ENCODE results near the gene YEATS2. TPM values are rescaled to one million over a fixed set of nuclear protein-coding genes. Genes with fewer than 3 reads are reported as not detected.

Gene YEATS2
- total and polyA plus RNA-seq, 2 experiments from 2014 or later: 15.2 to 72.8 TPM

DNA sequence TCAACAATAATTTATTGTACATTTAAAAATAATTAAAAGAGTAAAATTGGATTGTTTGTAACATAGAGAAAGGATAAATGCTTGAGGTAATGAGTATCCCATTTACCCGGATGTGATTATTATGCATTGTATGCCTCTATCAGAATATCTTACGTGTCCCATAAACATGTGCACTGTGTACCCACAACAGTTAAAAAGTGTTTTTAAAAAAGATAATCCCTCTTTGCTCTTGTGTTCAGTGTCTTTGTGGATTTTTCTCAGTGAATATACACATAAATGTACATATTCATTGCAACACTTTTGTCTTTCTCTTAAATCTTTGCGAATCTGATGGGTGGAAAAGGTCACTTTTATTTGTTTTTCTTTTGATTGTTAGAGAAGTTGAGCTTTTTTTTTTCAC, 20.4 kb downstream of the YEATS2 start:
- Mint-ChIP-seq H3K36me3 (ENCODE audit: low read depth) (peaks cover 65% of the 10 kb centered on the region), H3K4me3 (no peak overlapping the region), H3K27me3 (ENCODE audit: insufficient read depth, low read depth, poor library complexity) (no peaks in the 10 kb centered on the region), H3K27ac (no peak overlapping the region), H3K4me1 (no peaks in the 10 kb centered on the region), H3K9me3 (no peaks in the 10 kb centered on the region)
- Histone ChIP-seq H2AFZ (no peak overlapping the region), H3K27ac (ENCODE audit: low read depth) (no peak overlapping the region), H3K27me3 (ENCODE audit: insufficient read depth) (no peaks in the 10 kb centered on the region), H3K79me2 (replicated peaks; ENCODE audit: insufficient read depth) (peaks cover 33% of the 10 kb centered on the region), H3K4me2 (no peak overlapping the region), H3K36me3 (ENCODE audit: insufficient read depth) (peaks cover 33% of the 10 kb centered on the region), H4K20me1 (replicated peaks; ENCODE audit: insufficient read depth) (peaks cover 23% of the 10 kb centered on the region), H3K4me1 (ENCODE audit: insufficient read depth) (no peaks in the 10 kb centered on the region), H3K9me2 (ENCODE audit: insufficient read depth) (no peaks in the 10 kb centered on the region), H3K4me3 (no peak overlapping the region), H3F3A (replicated peaks; ENCODE audit: low read depth) (no peaks in the 10 kb centered on the region)
- TF ChIP-seq, protein P1, sequence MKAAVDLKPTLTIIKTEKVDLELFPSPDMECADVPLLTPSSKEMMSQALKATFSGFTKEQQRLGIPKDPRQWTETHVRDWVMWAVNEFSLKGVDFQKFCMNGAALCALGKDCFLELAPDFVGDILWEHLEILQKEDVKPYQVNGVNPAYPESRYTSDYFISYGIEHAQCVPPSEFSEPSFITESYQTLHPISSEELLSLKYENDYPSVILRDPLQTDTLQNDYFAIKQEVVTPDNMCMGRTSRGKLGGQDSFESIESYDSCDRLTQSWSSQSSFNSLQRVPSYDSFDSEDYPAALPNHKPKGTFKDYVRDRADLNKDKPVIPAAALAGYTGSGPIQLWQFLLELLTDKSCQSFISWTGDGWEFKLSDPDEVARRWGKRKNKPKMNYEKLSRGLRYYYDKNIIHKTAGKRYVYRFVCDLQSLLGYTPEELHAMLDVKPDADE (IDR thresholded peaks at IDR 0.05): no peak
- no peak for TF ChIP-seq EZH2phosphoT487 (IDR thresholded peaks at IDR 0.05; ENCODE audit: unreplicated experiment)
- TF ChIP-seq, protein P2, sequence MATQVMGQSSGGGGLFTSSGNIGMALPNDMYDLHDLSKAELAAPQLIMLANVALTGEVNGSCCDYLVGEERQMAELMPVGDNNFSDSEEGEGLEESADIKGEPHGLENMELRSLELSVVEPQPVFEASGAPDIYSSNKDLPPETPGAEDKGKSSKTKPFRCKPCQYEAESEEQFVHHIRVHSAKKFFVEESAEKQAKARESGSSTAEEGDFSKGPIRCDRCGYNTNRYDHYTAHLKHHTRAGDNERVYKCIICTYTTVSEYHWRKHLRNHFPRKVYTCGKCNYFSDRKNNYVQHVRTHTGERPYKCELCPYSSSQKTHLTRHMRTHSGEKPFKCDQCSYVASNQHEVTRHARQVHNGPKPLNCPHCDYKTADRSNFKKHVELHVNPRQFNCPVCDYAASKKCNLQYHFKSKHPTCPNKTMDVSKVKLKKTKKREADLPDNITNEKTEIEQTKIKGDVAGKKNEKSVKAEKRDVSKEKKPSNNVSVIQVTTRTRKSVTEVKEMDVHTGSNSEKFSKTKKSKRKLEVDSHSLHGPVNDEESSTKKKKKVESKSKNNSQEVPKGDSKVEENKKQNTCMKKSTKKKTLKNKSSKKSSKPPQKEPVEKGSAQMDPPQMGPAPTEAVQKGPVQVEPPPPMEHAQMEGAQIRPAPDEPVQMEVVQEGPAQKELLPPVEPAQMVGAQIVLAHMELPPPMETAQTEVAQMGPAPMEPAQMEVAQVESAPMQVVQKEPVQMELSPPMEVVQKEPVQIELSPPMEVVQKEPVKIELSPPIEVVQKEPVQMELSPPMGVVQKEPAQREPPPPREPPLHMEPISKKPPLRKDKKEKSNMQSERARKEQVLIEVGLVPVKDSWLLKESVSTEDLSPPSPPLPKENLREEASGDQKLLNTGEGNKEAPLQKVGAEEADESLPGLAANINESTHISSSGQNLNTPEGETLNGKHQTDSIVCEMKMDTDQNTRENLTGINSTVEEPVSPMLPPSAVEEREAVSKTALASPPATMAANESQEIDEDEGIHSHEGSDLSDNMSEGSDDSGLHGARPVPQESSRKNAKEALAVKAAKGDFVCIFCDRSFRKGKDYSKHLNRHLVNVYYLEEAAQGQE (IDR thresholded peaks at IDR 0.05; ENCODE audit: unreplicated experiment): no peak
- no peak for TF ChIP-seq EZH2 (IDR thresholded peaks at IDR 0.05; ENCODE audit: low read depth, unreplicated experiment)
- no peak for TF ChIP-seq ZNF331 (CRISPR knock-in tag; IDR thresholded peaks at IDR 0.05; ENCODE audit: low read depth)
- no peak for TF ChIP-seq NANOG (IDR thresholded peaks at IDR 0.05; ENCODE audit: borderline replicate concordance)
- TF ChIP-seq, protein P3, sequence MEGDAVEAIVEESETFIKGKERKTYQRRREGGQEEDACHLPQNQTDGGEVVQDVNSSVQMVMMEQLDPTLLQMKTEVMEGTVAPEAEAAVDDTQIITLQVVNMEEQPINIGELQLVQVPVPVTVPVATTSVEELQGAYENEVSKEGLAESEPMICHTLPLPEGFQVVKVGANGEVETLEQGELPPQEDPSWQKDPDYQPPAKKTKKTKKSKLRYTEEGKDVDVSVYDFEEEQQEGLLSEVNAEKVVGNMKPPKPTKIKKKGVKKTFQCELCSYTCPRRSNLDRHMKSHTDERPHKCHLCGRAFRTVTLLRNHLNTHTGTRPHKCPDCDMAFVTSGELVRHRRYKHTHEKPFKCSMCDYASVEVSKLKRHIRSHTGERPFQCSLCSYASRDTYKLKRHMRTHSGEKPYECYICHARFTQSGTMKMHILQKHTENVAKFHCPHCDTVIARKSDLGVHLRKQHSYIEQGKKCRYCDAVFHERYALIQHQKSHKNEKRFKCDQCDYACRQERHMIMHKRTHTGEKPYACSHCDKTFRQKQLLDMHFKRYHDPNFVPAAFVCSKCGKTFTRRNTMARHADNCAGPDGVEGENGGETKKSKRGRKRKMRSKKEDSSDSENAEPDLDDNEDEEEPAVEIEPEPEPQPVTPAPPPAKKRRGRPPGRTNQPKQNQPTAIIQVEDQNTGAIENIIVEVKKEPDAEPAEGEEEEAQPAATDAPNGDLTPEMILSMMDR (conservative IDR thresholded peaks at IDR 0.05; ENCODE audit: low read depth in 2 of 2): no peak
- TF ChIP-seq POLR2AphosphoS5 (IDR thresholded peaks at IDR 0.05; ENCODE audit: low read depth): no peak
- no peak for TF ChIP-seq JUNB (IDR thresholded peaks at IDR 0.05; ENCODE audit: unreplicated experiment)
- TF ChIP-seq ZNF114 (CRISPR knock-in tag; IDR thresholded peaks at IDR 0.05): no peak
- TF ChIP-seq, protein P4, sequence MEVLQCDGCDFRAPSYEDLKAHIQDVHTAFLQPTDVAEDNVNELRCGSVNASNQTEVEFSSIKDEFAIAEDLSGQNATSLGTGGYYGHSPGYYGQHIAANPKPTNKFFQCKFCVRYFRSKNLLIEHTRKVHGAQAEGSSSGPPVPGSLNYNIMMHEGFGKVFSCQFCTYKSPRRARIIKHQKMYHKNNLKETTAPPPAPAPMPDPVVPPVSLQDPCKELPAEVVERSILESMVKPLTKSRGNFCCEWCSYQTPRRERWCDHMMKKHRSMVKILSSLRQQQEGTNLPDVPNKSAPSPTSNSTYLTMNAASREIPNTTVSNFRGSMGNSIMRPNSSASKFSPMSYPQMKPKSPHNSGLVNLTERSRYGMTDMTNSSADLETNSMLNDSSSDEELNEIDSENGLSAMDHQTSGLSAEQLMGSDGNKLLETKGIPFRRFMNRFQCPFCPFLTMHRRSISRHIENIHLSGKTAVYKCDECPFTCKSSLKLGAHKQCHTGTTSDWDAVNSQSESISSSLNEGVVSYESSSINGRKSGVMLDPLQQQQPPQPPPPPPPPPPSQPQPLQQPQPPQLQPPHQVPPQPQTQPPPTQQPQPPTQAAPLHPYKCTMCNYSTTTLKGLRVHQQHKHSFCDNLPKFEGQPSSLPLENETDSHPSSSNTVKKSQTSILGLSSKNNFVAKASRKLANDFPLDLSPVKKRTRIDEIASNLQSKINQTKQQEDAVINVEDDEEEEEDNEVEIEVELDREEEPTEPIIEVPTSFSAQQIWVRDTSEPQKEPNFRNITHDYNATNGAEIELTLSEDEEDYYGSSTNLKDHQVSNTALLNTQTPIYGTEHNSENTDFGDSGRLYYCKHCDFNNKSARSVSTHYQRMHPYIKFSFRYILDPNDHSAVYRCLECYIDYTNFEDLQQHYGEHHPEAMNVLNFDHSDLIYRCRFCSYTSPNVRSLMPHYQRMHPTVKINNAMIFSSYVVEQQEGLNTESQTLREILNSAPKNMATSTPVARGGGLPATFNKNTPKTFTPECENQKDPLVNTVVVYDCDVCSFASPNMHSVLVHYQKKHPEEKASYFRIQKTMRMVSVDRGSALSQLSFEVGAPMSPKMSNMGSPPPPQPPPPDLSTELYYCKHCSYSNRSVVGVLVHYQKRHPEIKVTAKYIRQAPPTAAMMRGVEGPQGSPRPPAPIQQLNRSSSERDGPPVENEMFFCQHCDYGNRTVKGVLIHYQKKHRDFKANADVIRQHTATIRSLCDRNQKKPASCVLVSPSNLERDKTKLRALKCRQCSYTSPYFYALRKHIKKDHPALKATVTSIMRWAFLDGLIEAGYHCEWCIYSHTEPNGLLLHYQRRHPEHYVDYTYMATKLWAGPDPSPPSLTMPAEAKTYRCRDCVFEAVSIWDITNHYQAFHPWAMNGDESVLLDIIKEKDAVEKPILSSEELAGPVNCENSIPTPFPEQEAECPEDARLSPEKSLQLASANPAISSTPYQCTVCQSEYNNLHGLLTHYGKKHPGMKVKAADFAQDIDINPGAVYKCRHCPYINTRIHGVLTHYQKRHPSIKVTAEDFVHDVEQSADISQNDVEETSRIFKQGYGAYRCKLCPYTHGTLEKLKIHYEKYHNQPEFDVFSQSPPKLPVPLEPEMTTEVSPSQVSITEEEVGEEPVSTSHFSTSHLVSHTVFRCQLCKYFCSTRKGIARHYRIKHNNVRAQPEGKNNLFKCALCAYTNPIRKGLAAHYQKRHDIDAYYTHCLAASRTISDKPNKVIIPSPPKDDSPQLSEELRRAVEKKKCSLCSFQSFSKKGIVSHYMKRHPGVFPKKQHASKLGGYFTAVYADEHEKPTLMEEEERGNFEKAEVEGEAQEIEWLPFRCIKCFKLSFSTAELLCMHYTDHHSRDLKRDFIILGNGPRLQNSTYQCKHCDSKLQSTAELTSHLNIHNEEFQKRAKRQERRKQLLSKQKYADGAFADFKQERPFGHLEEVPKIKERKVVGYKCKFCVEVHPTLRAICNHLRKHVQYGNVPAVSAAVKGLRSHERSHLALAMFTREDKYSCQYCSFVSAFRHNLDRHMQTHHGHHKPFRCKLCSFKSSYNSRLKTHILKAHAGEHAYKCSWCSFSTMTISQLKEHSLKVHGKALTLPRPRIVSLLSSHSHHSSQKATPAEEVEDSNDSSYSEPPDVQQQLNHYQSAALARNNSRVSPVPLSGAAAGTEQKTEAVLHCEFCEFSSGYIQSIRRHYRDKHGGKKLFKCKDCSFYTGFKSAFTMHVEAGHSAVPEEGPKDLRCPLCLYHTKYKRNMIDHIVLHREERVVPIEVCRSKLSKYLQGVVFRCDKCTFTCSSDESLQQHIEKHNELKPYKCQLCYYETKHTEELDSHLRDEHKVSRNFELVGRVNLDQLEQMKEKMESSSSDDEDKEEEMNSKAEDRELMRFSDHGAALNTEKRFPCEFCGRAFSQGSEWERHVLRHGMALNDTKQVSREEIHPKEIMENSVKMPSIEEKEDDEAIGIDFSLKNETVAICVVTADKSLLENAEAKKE (CRISPR knock-in tag; IDR thresholded peaks at IDR 0.05): no peak
- no peak for TF ChIP-seq CREB1 (CRISPR knock-in tag; IDR thresholded peaks at IDR 0.05; ENCODE audit: low read depth)
- no peak for TF ChIP-seq STAT1 (IDR thresholded peaks at IDR 0.05; ENCODE audit: unreplicated experiment)
- ATAC-seq (no peak), DNase-seq (ENCODE audit: low spot score) (no peak)

Data from GM23338 (cell line).